ENCODE results near the gene VPS13C.

GRCh38 chr15:62020576-62021160, 39.6 kb downstream of the VPS13C start:
- TF ChIP-seq, protein P1, sequence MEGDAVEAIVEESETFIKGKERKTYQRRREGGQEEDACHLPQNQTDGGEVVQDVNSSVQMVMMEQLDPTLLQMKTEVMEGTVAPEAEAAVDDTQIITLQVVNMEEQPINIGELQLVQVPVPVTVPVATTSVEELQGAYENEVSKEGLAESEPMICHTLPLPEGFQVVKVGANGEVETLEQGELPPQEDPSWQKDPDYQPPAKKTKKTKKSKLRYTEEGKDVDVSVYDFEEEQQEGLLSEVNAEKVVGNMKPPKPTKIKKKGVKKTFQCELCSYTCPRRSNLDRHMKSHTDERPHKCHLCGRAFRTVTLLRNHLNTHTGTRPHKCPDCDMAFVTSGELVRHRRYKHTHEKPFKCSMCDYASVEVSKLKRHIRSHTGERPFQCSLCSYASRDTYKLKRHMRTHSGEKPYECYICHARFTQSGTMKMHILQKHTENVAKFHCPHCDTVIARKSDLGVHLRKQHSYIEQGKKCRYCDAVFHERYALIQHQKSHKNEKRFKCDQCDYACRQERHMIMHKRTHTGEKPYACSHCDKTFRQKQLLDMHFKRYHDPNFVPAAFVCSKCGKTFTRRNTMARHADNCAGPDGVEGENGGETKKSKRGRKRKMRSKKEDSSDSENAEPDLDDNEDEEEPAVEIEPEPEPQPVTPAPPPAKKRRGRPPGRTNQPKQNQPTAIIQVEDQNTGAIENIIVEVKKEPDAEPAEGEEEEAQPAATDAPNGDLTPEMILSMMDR (conservative IDR thresholded peaks at IDR 0.05) = no peak
- TF ChIP-seq EZH2 (IDR thresholded peaks at IDR 0.05; ENCODE audit: low read depth) = no peak
